HG02759 (cell line): ENCODE data around the gene COMT.

Experiments used
- ATAC-seq: cut with Tn5 transposase; IDR thresholded peaks from one replicate; pipeline ENCODE4 v1.9.1; 2021; ENCODE audit warnings: mild to moderate bottlenecking, moderate library complexity; ENCODE audit not compliant: unreplicated experiment

Gene COMT

GRCh38 chr22:19955241-19956128, 13.9 kb downstream of the COMT start:
- no peak for ATAC-seq

DNA sequence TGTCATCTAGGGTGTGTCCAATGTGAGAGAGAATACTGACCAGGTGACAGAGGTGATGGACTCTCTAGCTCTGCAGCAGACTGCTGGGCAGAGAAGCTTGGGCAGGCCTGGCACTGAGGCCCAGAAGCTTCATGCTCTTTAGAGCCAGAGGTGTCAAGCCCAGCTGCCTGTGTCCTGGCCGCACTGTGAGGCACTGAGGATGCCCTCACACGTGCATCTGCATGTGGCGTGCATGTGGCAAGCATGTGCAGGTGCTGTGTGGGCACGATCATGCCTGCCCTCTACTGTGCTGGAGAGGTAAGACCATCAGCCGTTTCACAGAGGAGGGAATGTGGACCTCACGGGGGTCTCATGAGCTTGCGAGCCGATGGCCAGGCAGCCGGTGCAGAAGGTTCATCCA, 15.9 kb downstream of the COMT start:
- no peak for ATAC-seq

- no peak for ATAC-seq
These were observed 16.8 kb downstream of the COMT start for GRCh38 chr22:19958083-19959042.

- ATAC-seq = no peak
These were observed 17.5 kb downstream of the COMT start for GRCh38 chr22:19959043-19959586.

- ATAC-seq = no peak
These were observed 18.3 kb downstream of the COMT start for GRCh38 chr22:19959587-19960490.

DNA sequence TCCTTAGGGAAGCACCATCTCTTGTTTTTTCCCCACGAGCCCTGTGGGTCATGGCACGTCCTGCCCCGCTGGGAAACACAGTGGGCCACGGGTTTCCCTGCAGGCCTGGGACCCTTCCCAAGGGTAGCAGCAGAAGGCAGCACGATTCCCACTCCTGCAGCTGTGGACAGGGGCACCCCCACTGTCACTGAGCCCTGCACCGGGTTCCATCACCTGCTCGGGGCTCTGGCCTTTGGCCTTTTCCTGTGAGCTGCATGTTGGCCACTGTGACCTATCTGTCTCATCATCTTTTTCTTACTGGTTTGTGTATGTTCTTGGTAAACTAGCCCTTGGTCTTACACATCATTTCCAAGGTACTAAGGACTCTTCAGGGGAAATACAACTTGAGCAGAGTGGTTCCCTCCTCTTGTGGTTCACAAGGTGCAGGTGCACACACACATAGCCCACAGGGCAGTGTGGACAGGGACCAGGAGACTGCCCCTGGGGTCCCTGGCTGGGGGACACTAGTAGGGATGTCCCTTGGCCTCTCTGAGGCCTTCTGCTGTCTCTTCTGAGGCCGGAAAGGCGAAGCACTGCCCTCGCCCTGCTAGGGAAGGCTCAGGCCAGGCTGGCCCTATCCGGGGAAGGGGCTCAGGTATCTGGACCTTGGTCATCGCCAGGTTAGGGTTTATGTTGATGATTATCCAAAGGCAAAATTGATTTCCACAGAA, 19.1 kb downstream of the COMT start:
- no peak for ATAC-seq

DNA sequence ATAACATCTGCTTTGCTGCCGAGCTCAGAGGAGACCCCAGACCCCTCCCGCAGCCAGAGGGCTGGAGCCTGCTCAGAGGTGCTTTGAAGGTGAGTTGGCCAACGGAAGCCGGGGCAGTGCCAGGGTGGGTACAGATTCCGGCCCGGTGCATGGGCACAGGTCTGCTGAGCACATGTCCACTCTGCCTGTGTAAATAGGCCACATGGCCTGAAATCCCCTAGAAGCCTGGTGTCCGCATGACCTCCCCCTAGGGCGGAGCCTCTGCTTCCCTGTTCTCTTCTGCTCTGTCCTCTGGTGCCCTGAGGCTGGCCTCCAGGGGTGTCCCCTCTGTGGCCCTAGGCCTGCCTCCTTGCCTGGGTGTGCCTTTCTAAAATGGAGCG, 19.6 kb downstream of the COMT start:
- ATAC-seq = no peak

GRCh38 chr22:19961868-19962245, 20.3 kb downstream of the COMT start:
- ATAC-seq = no peak

DNA sequence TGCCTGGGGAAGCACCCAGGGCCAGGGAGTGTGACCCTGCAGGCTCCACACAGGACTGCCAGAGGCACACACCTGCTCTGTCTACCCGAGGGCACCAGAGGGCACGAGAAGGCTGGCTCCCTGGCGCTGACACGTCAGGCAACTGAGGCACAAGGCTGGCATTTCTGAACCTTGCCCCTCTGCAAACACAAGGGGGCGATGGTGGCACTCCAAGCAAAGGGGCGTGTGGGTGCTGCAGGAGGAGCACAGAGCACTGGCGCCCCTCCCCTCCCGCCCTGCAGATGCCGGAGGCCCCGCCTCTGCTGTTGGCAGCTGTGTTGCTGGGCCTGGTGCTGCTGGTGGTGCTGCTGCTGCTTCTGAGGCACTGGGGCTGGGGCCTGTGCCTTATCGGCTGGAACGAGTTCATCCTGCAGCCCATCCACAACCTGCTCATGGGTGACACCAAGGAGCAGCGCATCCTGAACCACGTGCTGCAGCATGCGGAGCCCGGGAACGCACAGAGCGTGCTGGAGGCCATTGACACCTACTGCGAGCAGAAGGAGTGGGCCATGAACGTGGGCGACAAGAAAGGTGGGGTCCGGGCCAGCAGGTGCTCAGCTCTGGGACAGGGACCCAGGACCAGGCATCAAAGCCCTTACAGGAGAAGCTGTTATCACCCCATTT, 20.8 kb downstream of the COMT start:
- no peak for ATAC-seq

DNA sequence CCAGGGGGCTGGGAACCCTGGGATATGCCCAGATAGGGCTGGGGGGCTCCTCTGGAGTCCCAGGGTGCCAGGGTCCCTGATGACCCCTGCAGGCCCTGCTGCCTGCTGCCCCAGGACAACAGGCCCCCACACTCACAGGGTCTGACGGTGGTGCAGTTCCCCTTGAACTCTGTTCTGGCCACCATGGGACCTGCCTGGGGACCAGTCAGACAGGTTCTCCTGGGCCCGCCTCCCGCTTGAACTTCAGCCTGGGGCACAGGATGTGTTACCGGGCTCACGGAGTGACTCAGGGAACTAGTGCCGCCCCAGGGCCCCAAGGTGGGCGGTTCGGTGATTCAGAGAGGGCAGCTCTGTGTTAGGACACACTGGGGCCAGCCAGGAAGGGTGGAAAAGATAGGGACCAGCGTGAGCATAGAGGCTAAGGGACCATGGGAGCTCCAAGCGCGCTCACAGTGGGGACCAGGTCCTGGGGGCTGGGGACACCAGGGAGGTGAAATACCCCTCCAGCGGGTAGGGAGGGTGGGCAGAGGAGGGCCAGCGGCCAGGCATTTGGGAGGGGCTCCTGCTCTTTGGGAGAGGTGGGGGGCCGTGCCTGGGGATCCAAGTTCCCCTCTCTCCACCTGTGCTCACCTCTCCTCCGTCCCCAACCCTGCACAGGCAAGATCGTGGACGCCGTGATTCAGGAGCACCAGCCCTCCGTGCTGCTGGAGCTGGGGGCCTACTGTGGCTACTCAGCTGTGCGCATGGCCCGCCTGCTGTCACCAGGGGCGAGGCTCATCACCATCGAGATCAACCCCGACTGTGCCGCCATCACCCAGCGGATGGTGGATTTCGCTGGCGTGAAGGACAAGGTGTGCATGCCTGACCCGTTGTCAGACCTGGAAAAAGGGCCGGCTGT, 21.6 kb downstream of the COMT start:
- ATAC-seq = no peak

GRCh38 chr22:19963863-19964642, 22.5 kb downstream of the COMT start:
- ATAC-seq = no peak

DNA sequence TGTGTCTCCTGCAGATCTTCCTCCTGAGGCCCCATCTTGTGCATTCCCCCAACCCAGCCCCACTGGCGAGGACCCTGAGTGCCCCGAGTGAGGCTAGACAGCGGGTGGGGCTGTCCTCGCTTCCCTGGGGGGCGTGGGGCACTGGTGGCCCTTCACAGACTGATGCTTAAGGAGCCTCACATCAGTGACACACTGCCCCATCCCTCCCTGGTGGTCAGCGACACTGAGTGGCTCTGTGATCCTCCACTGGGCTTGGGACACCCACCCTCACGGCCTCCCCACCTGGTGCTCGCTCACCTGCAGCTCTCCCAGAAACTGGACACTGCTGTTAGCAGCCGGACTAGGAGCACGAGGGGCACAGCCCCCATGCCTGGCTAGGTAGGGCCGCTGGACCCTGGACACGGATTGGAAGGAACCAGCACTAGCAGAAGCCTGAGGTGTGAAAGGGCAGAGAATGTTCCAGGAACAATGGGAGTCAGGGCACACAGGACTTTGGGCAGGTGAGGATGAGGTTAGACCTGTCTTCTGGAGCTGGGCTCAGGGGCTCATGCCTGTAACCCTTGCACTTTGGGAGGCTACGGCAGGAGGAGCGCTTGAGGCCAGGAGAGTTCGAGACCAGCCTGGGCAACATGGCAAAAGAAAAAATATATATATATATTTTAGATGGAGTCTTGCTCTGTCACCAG, 23.3 kb downstream of the COMT start:
- ATAC-seq = no peak

DNA sequence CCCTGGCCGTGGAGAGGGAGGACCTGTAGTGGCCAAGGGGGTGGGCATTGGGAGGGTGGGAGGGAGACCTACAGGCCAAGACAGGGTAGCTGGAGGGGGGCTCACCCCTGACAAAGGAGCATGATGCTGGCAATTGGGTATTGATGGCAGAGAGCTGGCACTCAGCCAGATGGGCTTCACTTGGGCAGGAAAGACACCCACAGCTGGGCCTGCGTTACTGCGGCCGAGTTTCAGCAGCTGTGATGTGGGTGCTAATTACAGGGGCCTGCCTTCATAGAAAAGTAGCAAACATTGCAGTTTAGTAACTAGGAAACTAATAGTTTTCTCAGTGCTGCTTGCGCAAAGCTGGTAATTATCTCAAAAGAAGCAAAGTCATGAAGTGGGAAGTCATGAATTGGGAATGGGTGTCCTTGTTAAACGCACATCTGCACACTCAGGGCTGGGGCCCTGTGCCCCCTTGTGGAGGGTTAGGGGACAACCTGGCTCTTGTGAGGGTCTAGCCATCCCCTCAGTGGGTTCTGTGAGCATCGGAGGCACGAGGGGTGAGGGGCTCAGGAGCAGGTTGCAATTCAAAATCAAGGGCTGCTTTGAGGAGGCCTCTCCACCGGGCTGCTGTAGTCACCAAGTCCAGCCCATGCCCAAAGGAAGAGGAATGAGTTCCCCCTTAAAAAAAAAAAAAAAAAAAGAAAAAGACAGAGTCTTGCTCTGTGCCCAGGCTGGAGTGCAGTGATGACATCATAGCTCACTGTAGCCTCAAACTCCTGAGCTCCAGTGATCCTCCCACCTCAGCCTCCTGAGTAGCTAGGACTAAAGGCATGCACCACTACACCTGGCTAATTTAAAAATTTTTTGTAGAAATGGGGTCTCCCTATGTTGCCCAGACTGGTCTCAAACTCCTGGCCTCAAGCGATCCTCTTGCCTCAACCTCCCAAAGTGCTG, 24.5 kb downstream of the COMT start:
- ATAC-seq = no peak

DNA sequence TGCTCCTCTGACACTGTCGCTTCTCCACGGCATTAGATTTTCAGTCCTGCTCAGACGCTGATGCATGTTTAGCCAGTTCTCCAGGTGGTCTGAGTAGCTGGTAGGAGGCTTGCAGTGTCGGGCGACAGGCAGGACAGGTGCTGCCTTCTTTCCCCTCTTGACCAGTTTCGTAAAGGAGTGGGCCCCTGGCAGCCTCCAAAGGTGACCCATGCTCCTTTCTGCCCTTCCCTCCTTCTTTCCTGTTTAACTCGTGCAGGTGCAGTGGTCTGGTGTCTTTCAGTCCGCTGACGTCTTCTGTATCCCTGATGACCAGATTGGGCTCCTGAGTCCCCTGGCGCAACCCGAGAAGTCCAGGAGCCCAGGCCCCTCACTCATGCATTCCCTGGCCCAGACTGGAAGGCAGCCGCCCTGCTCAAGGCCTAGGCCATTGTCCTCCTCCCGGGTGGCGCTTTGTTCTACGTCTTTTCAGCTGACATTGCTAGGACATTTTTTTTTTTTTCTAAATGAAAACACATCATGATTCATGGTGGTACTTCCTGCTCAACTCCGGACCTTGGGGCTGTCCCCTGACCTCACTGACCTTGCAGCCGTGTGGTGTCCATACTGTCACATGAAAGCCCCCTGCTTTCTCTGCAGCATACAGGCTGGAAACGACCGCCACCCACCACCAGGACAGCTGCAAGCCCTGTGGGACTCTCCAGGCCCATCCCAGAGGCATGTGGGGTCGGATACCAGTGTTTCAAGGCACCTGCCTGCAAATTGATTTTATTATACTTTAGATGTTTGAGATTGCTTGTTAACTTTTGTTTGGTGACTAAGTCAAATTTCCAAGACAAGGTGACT, 25.6 kb downstream of the COMT start:
- no peak for ATAC-seq

GRCh38 chr22:19967850-19968449, 26.4 kb downstream of the COMT start:
- ATAC-seq = no peak
